HG03045 (cell line): ENCODE data around the gene MALAT1.

Source experiments
- ATAC-seq: cut with Tn5 transposase; IDR thresholded peaks from one replicate; pipeline ENCODE4 v1.9.1; 2021; ENCODE audit warnings: mild to moderate bottlenecking, moderate library complexity; ENCODE audit not compliant: unreplicated experiment

MALAT1 gene

DNA sequence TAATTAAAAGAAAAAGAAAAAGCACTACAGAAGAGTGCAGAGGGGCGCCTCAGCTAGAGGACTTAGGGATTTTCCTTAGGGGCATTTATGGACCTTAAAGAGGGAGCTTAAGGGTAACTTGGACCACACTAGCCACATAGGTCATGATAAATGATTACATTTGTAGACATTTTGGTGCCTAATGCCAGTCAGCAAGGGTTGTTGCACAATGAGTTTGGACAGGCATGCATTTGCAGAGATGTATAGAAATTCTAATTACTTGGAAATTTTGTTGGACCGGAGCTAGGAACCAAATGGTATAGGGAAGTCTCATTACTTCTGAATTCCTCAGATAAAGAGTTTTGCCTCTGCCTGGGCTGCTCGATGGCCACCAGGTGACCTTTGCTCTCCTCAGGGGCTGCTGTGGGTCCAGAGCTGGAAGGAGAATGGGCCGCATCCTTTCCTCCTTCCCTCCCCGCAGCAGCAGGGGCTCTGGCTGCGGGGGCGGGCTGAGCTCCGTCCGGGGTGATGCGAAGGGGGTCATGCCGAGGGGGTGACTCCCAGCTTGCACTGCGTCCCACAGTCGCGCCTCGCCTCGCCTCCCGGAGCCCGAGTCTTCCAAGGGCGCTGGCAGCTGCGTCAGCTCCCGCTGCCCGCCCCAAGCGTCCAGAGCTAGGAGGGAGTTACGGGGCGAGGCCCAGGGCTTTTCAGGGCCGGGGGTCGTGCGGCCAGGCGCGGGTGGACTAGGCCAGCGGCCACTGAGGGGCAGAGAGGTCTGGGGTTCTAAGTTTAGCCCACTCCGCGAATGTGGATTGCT lies 20.3 kb upstream of the MALAT1 start:
- ATAC-seq, result no peak

DNA sequence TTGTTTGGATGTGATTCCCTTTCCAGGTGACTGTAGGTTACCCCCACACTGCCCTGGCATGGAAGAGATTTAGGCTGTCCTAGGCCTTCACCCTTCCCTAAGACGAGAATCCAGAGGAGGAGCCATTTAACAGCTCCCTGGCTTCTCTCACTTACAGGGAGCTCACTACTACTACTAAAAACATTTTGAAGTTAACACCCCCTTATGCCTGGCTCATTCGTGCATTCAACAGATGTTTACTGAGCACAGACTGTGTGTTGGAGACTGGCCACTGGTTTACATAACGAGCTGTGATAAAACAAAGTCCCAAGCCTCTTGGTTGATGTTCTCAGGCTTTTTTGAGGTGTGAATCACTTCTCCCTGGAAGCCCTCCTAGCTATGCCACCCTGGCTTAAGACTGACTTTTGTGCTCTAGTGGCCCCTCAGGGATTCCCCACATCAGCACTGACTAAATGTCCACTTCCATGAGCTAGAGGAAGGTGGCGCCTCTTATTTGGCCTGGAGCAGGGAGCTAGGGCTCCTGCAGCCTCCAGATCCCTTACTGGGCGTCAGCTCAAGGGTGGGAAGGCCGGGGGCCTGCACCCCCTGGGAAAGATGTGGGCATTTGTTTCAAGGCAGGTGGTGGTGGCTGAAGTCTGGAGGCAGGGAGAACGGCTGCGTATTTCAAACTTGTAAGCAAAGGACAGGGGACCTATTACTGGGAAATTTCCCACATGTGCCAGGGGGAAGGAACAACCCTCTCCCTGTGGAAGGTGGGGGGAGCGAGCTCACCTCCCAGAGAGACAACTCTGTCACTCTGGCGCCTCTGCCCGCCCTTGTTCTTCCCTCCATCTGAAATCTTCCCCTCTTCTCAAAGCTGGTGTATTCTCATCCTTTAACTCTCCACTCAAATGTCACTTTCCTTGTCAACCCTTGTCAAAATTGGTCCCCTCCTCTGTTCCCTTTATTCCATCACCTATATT lies 19.4 kb upstream of the MALAT1 start:
- ATAC-seq, result no peak

DNA sequence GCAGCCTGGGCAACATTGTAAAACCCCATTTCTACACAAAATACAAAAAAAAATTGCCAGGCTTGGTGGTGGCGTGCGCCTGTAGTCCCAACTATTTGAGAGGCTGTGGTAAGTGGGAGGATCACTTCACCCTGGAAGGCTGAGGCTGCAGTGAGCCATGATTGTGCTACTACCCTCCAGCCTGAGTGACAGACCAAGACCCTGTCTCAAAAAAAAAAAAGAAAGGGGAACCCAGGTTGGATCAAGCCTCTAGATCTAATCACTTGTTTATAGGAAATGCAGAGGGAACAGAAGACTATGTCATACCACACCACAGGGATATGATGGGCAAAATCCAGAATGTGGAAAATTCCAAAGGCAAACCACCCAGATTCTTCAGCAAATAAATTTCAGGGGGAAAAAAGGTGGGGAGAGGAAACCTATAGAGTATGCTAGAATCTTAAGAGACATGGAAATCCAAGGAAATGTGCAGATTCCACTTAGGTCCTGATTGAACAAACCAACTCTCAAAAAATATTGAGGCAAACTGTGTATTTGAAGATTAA lies 16.5 kb upstream of the MALAT1 start:
- no peak for ATAC-seq

DNA sequence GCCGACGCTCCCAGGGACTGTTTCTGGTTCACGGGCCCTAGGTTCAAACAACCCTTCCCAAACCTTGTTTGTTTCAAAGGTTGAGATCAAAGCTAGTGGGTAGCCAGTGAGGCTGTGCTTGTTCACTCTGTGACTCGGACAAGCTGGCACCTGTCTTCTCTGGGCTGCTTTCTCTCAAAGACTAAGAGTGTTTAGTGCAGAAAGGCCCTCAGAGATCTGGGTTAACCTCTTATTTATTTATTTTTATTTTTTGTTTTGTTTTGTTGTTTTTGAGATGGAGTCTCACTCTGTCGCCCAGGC lies 13.0 kb upstream of the MALAT1 start:
- ATAC-seq, result no peak

DNA sequence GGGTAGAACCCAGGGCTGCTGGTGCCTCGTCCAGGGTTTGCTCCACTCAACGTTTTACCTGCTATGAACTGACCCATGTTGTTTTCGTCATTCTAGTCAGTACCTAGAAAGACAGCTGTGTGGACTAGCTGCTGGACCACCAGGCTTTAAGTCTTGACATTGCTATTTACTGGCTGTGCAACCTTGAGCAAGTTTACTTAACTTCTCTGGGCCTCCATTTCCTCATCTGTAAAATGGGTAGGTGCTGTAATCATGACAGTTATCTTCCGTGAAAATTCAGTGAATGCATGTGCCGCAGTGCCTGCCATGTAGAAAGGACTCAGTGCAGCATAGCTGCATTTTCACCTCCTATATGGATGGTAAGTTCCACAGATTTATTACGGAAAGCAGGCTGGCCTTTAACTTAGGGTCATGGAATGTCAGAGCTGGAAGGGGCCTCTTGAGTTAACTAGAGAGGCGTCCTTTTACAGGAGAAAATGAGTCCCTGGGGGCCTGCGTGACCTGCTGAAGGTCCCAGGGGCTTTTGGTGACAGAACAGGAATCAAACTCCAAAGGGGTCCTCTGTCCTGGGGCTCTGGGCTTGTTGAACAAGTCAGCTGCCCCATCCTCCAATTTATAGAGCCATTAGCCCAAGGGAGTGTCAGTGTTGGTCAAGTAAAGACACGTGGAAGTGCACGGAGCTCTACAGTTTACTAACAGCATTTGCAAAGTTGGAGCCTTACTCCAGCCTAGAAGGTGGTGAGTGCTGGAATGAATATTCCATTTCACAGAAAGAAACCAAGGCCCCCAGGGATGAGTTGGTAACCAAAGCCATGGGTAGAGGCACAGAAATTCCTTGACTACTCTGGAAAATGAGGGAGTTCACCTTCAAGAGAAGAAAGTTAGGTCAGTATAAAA lies 12.0 kb upstream of the MALAT1 start:
- no peak for ATAC-seq

DNA sequence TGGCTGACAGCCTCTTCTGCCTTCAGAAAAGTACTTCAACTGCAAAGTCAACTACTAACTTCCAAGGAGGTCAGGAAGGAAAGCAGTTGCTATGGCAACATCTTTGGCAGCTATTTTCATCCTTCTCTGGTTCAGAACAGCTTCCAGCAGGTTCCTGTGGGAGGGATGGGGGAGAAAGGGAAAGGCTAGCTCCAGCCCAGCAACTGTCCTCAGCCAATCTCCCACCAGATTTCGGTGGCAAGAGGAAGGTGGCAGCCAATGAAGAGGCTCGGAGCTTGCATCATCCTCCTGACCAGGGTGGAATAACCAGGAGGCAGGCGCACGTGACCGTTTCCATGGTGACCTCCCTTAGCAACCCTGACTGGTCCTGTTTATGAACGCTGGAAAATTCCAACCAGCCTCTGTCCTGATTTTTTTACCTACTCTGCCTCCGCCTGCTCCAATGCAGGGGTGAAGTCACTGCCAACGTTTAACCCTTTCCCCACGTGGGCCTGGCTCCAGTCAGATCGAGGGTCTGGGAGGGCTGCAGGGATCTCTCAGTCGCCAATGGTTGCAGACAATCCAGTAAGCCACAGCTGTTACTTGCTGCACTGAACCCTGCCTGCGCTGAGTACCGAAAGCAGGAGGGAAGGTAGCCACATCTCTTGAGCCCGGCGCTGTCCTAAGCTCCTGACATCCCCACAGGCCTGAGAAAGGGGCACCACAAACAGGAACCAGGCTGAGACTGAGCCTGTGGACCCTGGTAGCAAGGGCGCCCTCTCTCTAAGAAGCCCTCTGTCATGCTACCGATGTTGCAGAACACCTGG lies 11.2 kb upstream of the MALAT1 start:
- no peak for ATAC-seq

DNA sequence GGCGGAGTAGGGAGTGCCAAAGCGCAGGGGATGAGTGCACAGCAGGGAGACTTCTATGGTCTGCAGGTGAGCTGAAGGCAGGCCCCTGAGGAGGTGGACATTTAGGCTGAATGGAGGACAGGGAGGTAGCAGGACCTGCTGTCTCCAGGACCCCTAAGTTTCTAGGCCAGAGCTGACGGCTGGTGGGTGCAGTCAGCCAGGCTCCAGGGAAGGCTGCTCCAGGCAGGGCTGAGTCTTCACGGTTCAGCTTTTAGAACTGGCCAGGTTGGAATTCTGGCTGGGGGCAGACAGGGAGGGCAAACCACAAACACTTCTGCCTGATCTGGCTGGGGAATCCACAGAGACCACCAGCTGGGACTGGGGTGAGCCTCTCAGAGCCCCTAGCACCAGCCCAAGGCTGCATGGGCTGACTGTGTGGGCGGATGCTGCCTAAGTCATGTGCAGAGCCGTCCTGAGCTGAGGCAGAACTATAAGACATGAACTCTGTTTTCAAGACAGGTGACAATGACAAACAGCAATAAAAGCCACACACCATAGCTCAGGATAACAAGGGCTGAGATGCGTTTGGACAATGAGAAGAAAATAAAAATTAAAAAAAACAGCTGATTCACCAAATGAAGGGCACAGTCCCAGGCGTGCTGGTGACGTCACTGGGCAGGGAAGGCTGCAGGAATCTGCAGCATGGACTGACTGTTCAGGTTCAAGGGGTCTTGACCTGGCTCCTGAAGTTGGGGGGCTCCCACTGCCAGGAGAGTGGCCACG lies 10.4 kb upstream of the MALAT1 start:
- no peak for ATAC-seq

DNA sequence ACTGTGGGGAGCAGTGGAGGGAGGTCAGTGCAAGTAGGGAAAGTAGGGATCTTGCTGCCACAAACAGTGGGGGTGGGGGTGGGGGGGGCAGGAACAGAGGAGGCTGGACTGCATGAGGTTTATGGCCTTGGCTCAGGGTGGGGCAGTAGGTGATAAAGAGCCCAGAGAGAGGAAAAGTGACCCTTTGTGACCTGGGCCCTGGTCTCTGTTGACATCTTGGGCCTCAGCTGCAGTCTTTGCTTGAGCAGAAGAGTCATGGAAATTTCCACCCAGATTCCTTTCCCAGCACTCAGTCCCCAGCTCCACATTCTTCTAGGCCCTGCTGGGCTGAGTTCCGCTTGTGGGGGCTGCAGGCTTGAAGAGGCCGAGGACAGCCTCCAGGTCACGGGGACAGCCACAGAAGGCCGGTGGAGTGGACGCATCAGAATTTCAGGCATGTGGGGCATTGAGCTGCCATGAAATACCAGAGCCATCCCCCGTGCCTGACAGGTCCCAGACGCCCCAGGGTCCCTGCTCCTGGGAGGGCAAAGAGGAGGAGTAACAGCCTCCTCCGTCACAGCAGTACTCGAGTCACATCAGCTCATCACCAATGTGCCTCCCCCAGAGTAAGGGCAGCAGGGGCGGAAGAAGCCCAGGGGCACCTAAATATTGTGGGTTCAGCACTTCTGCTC lies 9.7 kb upstream of the MALAT1 start:
- ATAC-seq, result no peak

DNA sequence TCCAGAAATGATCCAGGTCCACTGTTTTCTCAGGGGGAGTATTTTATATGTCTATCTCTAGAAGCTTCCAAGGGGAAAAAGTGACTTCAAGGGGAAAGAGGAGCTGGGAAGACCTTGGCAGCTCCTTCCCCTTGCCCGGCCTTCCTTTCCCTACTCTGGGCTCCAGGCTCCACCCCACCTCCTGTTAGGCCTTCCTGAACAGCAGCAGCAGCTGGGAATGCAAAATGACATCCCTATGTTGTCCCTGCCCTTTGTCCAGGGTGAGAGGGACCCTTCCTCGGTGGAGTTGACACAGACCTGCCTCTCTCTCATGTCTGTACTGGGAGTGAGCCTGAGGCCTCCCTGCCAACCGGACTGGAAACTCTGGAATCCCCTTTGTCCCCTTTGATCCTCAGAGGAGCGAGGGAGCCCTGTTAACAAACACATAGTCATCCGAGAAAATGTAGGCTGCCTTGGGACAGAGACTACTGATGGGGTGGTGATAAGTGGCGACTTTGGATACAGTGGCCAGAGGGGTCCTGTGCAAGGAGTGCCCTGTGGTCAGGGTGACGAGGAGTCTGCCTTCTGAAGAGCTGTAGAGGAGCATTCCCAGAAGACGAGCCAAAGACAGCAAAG lies 9.0 kb upstream of the MALAT1 start:
- no peak for ATAC-seq

DNA sequence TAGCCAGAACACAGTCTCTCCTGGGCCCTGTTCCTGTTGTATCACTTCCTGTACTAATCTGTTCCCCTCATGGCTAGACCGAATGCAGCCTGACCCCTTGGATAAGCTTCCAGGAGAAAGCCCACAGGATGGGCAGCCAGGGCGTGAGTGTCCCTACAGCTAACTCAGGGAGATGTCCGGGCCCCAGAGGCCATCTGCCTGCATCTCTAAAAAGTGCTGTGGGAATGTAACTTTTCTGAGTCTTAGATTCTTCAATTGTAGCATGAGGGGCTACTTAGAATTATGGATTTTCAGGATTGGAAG lies 7.7 kb upstream of the MALAT1 start:
- no peak for ATAC-seq

DNA sequence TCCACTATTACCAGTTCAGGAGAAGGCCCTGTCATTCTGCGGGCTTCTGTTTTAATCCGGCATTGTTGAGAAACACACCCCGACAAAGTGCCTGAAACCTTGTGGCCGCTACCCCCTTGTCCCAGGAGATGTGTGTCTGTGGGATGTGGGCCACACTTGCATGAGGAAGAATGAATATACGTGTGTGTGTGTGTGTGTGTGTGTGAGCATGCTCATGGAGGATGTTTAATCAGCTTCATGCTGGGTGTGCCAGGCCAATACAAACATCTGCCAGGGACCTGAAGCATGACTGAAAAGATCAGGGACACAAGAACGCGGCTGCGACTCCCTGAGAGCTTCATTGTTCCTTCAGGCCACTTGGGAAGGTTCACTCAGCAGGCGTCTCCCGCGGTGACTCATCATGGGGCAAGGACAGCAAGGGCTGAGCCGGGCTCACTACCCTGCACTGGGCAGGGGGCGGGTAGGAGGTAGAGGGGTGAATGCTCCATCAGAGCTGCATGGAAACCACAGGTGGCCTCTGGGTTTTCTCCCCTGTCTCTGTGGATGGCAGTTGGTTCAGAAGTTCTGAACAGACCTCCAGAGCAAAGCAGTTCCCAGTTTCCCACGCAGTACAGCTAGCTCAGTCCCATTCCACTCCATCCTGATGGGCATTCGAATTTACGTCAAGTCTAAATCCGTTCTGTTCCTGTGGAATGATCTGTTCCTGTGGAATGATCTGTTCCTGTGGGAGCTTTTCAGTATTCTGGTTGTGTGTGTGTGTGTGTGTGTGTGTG lies 7.0 kb upstream of the MALAT1 start:
- ATAC-seq, result no peak

DNA sequence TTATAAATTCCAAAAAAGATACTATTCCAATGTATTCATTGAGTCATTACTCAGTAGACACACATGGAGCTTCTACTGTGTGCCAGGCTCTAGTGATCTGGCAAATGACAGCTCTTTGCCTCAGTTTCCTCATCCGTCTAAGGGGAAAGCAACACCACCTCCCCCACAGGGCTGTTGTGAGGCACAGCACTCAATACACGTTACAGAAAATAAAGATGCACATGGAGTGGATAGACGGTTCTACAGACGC lies 6.5 kb upstream of the MALAT1 start:
- ATAC-seq, result no peak

DNA sequence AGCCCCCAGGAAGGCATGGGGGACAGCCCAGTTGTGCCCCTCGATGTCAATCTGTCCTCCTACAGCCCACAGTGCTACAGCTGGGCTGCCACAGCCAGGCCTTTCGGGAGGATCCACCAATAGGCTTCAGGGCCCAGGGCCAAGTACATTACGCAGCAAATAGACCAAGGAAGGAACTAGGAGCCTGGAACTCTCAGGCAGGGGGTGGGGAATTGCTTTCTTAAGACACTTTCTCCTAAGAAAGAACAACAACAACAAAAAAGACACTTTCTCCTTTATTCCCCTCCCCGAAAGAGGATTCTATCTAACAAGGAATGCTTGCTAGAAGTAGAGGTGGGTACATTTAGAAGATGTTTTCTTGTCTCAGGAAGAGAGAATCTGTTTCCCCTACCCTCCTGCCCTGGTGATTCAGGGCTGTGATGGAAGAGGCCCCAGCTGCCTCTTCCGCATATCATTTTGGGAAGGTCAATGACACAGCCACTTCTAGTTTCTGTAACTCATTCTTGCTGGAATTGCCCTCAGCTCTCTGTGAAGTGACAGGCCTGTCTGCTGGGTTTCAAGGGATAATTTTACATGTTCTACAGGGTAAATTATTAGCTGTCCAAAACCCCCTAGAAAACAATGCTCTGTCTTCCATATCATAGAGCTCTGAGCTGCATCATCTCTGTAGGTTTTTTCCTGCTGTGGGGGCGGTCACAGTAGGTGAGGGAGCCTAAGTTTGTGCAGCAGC lies 6.0 kb upstream of the MALAT1 start:
- no peak for ATAC-seq

DNA sequence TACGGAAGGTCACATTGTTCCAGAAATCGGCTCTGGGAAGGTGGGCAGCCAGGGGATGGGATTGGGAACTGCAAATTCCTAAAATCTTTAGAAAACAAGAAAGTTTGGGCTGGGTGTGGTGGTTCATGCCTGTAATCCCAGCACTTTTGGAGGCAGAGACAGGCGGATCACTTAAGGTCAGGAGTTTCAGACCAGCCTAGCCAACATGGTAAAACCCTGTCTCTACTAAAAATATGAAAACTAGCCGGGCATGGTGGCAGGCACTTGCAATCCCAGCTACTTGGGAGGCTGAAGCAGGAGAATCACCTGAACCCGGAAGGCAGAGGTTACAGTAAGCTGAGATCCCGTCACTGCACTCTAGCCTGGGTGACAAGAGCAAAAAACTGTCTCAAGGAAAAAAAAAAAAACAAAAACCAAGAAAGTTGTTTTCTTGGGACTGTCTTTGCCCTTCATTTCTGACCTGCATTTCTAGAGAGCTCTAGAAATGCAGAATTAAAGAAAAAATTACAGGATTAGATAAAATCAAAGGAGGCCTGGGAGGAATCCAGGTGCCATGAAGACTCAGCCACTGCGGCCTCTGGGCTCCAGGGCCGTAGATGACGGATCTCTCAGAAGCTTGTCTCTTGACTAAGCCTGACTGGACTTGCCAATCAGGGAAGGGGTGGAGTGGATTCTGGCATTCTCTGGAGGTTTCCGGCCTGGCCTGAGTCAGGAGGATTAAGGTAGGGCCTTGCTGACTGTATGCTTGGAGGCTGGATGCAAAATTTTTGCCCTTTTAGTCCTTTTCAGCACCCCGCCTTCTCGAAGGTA lies 5.3 kb upstream of the MALAT1 start:
- no peak for ATAC-seq

DNA sequence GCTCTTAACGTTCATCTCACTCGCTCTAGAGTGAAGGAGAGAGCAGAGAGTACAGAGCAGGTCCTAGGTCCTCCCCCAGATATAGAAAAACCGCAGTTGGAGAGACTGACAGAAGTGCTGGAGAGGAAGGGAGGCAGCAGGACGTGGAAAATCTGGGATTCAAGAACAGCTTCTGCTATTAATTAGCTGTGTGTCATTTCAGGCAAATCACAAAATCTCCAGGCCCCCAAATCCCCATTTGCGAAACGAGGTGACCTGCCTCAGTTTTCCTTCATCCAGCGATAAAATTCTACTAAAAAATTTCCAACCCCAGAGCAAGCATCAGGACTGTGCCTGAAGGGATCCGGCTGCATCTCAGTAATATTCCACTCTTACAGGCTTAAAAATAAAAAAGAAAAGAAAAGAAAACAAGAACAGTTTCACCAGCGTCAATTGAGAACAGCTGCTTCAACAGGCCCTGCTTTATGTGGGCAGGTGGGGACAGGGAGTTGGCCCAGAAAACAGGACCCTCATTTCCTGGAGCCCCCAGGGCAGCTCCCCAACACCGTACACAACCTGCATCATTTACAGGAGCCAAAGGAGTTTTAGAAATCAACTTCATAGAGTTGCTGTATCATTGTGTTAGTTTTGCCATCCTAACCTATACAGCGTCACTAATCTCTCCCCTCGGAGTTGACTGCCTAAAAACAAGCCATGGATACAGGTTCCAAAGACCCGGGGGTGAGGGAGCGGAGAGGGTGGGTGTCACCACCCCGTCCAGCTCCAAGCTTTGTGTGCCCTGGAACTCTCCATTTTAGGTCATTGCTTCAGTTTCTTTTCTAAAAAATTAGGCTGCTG lies 2.3 kb upstream of the MALAT1 start:
- no peak for ATAC-seq
